Mucosa of gallbladder (tissue), 1 donor: ENCODE data around the gene COL13A1. TPM values are rescaled to one million over a fixed set of nuclear protein-coding genes. Genes with fewer than 3 reads are reported as not detected.

Experiments used
- DNase-seq: peaks from one replicate; pipeline ENCODE4 v3.0.0-alpha.2; 2020; ENCODE audit warnings: low spot score
- total RNA-seq: library from RNA; stranded (reverse); gene quantifications from one replicate; pipeline ENCODE4 v1.2.1, GENCODE V29; 2021
- donor health status: DM: no; HTN: no; CAD: no.

COL13A1 gene
- total RNA-seq, 1 donor from 2014 or later = 2.5 TPM

DNA sequence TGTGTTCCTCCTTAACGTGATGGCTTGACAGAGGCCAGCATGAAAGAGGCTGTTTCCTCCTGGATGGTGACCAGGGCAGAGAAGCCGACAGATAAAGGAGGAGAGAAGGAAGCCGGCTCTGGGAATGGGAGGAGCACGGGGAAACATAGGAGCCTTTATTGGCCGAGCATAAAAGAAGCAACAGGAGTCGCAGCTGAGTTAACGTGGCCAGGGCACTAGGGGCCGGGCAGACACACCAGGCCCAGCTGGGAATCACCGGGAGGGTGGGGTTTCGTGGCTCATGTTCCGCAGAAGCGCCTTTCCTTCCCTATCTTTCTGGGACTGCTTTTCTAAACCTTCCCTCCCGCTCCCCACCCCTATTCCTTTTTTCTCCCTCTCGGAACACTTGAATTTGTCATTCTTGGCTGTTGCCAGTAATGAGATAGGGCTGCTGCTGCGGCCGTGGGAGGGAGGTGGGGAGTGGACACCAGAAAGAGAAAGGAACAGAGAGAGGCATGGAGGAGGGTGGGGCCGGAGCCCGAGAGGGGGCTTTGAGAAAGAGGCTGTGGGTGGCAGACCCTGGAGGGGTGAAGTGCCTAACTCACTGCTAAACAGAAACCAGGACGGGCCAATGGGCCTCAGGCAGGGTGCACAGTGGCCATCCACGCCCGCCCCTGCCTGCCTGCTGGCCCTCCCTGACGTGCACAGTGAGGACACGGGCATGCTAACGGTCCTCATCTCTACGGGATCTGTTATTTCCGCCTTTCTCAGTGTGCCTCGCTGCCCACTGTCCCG lies 65.2 kb downstream of the COL13A1 start:
- peak; percentile 40 for DNase-seq

- DNase-seq = no peak
Observed at GRCh38 chr10:69867699-69868558, 66.2 kb downstream of the COL13A1 start.

- DNase-seq = no peak
Observed at GRCh38 chr10:69868821-69869220, 67.1 kb downstream of the COL13A1 start.

GRCh38 chr10:69869291-69869961 lies 67.7 kb downstream of the COL13A1 start:
- DNase-seq = peak; percentile 67

- no peak for DNase-seq
Observed at GRCh38 chr10:69870591-69870990, 68.9 kb downstream of the COL13A1 start.

GRCh38 chr10:69871074-69871473 lies 69.4 kb downstream of the COL13A1 start:
- DNase-seq = no peak

- DNase-seq = no peak
Observed at GRCh38 chr10:69872323-69872722, 70.6 kb downstream of the COL13A1 start.

DNA sequence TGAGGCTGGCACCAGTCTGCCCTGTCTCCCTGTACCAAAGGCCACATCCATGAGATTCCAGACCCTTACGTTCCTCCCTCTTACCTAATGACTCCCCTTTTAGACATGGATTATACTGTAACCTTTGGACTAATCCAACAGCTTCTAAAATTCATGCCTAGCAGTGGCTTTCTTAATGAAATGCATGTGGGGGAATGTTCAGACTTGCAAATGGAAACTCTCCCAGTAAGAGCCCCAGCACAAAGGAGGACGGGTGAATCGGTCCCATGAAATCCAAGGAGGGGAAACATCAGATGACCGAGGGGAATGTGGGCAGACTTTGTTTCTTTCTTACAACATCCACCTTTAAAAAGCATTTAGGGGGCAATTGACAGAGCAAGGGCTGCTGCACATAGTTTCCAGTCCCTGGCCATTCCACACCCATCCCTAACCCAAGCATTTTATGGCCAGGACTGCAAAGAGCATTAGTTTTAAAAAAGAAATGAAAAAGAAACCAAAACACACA lies 71.5 kb downstream of the COL13A1 start:
- DNase-seq = no peak

GRCh38 chr10:69874449-69874848 lies 72.7 kb downstream of the COL13A1 start:
- no peak for DNase-seq

DNA sequence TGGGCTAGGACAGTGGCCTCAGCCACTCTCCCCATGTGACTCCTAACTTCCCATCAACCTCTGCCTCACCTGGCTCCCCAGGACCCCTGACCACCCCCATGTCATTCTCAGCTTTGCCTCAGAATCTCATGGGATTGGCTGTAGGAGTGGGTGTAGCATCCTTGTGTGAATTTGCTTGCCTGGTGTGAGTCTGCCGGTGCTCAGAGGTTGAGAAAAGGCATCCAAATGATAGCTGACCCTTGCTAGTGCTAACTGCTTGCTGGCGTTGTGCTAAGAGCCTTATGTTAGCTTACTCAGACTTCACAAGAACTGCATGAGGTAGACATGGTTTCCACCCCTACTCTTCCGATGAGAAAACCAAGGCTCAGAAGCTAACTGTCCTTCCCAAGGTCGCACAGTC lies 74.2 kb downstream of the COL13A1 start:
- no peak for DNase-seq

DNA sequence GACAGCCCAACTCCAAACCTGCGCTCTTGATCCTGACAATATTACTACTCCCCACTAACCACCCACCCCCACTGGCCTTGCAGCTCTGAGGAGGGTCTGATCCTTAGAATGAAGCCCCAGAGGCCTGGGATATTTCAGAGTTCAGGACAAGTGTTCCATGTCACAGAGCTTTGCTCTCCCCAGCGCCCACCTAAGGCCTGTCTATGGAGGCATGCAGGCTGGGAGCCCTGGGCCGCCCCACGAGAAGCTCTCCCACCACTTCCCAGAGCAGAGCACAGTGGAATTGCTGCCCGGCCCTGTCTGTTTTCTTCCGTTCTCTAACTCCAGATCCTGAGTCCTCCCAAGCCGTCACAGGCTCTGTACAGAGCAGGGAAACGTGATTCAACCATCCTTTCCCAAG lies 74.6 kb downstream of the COL13A1 start:
- no peak for DNase-seq

- DNase-seq = no peak
Observed at GRCh38 chr10:69876931-69877330, 75.2 kb downstream of the COL13A1 start.

GRCh38 chr10:69878038-69878437 lies 76.3 kb downstream of the COL13A1 start:
- DNase-seq = no peak

- no peak for DNase-seq
Observed at GRCh38 chr10:69878951-69879350, 77.2 kb downstream of the COL13A1 start.

DNA sequence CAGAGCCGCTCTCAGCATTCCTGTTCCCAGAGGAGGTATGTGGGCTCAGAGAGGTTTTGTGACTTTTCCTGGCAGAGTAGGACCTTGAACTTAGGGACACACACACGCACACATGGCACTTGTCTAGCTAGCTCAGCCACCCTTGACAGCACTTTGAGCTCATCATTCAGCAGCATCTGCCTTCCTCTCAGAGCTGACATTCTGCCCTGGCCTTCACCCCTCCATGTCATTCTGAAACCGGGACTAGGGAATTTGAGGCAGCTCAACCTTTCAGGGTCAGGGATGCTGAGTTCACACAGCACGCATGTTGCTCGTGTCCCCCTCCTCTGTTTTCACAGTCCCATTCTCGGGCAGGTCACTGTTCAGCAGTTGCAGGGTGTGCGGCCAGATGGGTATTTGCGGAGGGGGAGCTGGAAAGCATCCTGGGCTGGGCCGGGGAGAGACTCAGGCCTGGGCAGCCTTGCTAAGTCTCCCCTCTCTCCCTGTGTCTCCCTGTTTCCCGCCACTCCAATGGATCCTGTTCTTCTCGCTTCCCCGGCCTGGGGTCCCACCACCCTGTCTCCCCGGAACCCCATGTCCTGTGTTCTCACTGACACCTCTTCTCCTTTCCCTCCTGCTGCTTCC lies 78.0 kb downstream of the COL13A1 start:
- DNase-seq = no peak

DNA sequence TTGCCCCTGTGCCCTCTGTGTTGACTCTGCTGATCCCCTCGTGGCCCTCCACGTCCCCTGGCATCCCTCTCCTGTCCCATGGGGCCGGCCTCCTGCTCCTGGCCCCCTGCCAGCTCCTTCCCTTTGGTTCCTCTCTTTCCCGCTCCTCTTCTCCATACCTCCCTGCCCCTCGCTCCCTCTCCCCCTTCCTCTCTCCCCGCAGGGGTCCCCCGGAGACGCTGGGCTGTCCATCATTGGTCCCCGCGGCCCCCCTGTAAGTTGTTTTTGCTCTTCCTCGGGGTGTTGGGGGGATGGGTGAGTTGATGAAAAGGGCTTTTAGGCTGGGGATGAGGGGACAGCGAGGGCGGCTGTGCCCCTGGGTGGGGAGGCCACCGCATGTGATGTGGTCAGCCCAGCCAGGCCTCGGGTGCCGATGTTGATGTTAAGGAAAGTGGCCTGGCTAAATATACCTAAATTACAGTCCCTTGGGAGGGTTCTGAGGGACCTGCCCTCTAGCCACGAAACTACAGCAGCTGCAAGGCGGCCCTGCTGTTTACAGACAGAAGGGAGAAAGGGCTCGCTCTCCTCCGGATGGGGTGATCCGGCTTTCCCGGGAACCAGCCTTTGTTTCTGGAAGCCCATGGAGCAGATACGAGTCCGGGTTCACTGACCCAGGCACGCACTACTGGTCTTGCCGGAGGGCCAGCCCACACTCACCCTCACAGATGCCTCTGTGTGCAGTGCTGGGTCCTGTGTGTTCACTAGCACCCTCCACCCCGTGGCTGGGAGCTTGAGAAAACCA lies 78.8 kb downstream of the COL13A1 start:
- DNase-seq = no peak

DNA sequence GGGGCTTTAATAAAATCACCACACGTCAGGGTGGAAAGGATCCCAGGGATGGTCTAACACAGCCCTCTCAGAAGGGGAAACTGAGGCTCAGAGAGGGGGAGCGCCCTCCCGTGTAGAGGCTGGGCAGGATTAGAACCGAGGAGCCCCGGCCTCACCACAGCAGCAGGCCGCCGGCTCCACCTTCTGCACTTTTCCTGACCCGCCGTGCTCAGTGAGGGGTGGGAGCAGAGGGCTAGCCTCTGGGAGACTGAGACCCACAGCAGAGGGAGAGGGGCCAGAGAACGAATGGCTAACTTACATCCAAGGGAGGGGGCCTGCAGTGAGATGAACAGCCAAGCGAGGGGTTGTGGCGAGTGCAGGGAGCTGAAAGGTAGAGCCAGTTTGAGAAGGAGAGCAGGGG lies 79.5 kb downstream of the COL13A1 start:
- no peak for DNase-seq

GRCh38 chr10:69883310-69884023 lies 81.8 kb downstream of the COL13A1 start:
- DNase-seq = no peak

GRCh38 chr10:69884024-69884367 lies 82.3 kb downstream of the COL13A1 start:
- DNase-seq = no peak

DNA sequence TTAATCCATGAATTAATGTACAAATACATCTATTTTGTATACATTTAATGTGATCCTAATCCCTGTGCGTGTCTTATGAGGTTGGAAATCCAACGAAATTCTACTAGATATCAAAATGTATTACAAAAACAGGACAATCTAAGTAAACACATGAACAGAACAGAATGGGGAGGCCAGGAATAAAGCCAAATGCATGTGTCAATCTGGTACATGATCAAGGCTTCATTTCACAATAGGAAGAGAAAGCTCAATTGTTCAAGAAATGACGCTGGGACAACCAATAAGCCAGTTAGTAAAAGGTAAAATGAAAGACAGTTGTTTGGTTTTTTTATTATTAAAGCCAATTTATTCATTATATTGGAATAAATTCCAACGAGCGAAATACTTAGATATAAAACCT lies 83.0 kb downstream of the COL13A1 start:
- DNase-seq = no peak
